Neural progenitor cell (in vitro differentiated cells): ENCODE results near the gene TRMT5. TPM values are rescaled to one million over a fixed set of nuclear protein-coding genes. Genes with fewer than 3 reads are reported as not detected.

Source experiments
- DNase-seq: peaks from one replicate; pipeline ENCODE4 v3.0.0-alpha.2; 2016; ENCODE audit warnings: low spot score
- H2AFZ ChIP-seq: fragments of 200-600 bp; sonication (generic); replicated peaks from 2 replicates; pipeline ENCODE4 v1.6.1; 2016; ENCODE audit warnings: antibody characterized with exemption
- H3F3A ChIP-seq: fragments of 200-600 bp; sonication (generic); 2 replicates; pipeline ENCODE4 v1.6.1; 2016; ENCODE audit warnings: antibody characterized with exemption, low read depth
- H3K27ac ChIP-seq: fragments of 200-600 bp; sonication (generic); 2 replicates; pipeline ENCODE4 v1.5.1; 2016; ENCODE audit warnings: mild to moderate bottlenecking
- H3K27me3 ChIP-seq: fragments of 200-600 bp; sonication (generic); 2 replicates; pipeline ENCODE4 v1.6.1; 2016; ENCODE audit warnings: mild to moderate bottlenecking, moderate library complexity
- H3K36me3 ChIP-seq: fragments of 200-600 bp; sonication (generic); 2 replicates; pipeline ENCODE4 v1.5.1; 2016
- H3K4me1 ChIP-seq: fragments of 200-600 bp; sonication (generic); 2 replicates; pipeline ENCODE4 v1.6.1; 2016; ENCODE audit warnings: mixed run types
- H3K4me2 ChIP-seq: fragments of 200-600 bp; sonication (generic); 2 replicates; pipeline ENCODE4 v1.6.1; 2016
- H3K4me3 ChIP-seq: fragments of 200-600 bp; sonication (generic); 2 replicates; pipeline ENCODE4 v1.5.1; 2016
- H3K79me2 ChIP-seq: fragments of 200-600 bp; sonication (generic); 2 replicates; pipeline ENCODE4 v1.6.1; 2016; ENCODE audit warnings: low read depth
- H3K9ac ChIP-seq: fragments of 200-600 bp; sonication (generic); 2 replicates; pipeline ENCODE4 v1.6.1; 2016
- H3K9me3 ChIP-seq: fragments of 200-600 bp; sonication (generic); 2 replicates; pipeline ENCODE4 v1.5.1; 2016; ENCODE audit warnings: low read depth
- H4K20me1 ChIP-seq: fragments of 200-600 bp; sonication (generic); 2 replicates; pipeline ENCODE4 v1.6.1; 2016; ENCODE audit warnings: low read depth
- H3K27ac Mint-ChIP-seq: 3 replicates; pipeline ENCODE4 v1.8.0; 2021; ENCODE audit warnings: mixed read lengths
- H3K27me3 Mint-ChIP-seq: 2 replicates; pipeline ENCODE4 v1.8.0; 2022; ENCODE audit warnings: low read depth, mild to moderate bottlenecking, inconsistent platforms, moderate library complexity, mixed read lengths; ENCODE audit not compliant: insufficient read depth
- H3K36me3 Mint-ChIP-seq: 3 replicates; pipeline ENCODE4 v1.8.0; 2021; ENCODE audit warnings: mixed read lengths
- H3K4me1 Mint-ChIP-seq: 3 replicates; pipeline ENCODE4 v1.8.0; 2021; ENCODE audit warnings: mixed read lengths
- H3K4me3 Mint-ChIP-seq: 3 replicates; pipeline ENCODE4 v1.8.0; 2021; ENCODE audit warnings: mild to moderate bottlenecking, moderate library complexity, mixed read lengths
- H3K9me3 Mint-ChIP-seq: 3 replicates; pipeline ENCODE4 v1.8.0; 2020; ENCODE audit warnings: mixed read lengths
- EZH2 ChIP-seq: fragments of 200-600 bp; sonication (generic); IDR thresholded peaks from 2 replicates; pipeline ENCODE4 v1.6.1; 2017; ENCODE audit warnings: antibody characterized with exemption, mild to moderate bottlenecking, moderate library complexity
- EZH2phosphoT487 ChIP-seq: fragments of 200-600 bp; sonication (generic); IDR thresholded peaks from 2 replicates; pipeline ENCODE4 v1.6.1; 2017; ENCODE audit warnings: antibody characterized with exemption
- small RNA-seq: library from RNA; depleted of rRNA; stranded (forward); fragments of <200 nt; gene quantifications from one replicate; pipeline ENCODE3, GENCODE V24; 2015
- total RNA-seq: library from RNA; depleted of rRNA; stranded (reverse); fragments of >200 nt; gene quantifications from 2 replicates; pipeline ENCODE4 v1.2.3, GENCODE V29; 2015; ENCODE audit warnings: low replicate concordance
- TF ChIP-seq, protein P1 (sequence below): fragments of 200-600 bp; sonication (generic); IDR thresholded peaks from 2 replicates; pipeline ENCODE4 v1.5.1; 2017; ENCODE audit warnings: antibody characterized with exemption, mild to moderate bottlenecking

TRMT5 gene
- total RNA-seq, 1 donor from 2014 or later = 25.7 TPM

DNA sequence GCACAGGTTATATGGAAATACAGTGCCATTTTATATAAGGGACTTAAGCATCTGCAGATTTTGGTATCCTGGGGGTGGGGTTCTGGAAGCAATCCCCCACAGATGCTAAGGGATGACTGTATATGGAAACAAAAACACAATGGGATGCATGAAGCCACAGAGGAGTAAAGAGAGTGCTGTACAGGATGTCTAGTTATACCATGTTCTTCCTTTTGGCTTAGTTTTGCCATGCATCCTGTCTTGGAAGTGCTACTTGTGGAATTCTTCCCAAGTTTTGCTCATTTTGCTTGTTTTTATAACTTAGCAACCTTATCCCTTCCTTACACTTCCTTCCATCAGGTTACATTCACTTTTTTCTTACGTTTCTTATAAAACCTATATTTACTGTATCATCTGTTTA, 55.6 kb downstream of the TRMT5 start:
- H3K4me3 ChIP-seq = no peak overlapping the region
- H3K9me3 ChIP-seq = no peaks in the 10 kb centered on the region
- no peak overlapping the region for H3K9ac ChIP-seq
- no peak for DNase-seq
- H2AFZ ChIP-seq = no peak overlapping the region
- H3K27me3 ChIP-seq = no peaks in the 10 kb centered on the region
- TF ChIP-seq EZH2phosphoT487 (no peak), EZH2 (no peak)
- TF ChIP-seq, protein P1, sequence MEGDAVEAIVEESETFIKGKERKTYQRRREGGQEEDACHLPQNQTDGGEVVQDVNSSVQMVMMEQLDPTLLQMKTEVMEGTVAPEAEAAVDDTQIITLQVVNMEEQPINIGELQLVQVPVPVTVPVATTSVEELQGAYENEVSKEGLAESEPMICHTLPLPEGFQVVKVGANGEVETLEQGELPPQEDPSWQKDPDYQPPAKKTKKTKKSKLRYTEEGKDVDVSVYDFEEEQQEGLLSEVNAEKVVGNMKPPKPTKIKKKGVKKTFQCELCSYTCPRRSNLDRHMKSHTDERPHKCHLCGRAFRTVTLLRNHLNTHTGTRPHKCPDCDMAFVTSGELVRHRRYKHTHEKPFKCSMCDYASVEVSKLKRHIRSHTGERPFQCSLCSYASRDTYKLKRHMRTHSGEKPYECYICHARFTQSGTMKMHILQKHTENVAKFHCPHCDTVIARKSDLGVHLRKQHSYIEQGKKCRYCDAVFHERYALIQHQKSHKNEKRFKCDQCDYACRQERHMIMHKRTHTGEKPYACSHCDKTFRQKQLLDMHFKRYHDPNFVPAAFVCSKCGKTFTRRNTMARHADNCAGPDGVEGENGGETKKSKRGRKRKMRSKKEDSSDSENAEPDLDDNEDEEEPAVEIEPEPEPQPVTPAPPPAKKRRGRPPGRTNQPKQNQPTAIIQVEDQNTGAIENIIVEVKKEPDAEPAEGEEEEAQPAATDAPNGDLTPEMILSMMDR = no peak
- H4K20me1 ChIP-seq = no peaks in the 10 kb centered on the region
- H3K36me3 ChIP-seq = no peaks in the 10 kb centered on the region
- H3K4me2 ChIP-seq = no peak overlapping the region
- no peak overlapping the region for H3K27ac ChIP-seq
- H3K4me1 ChIP-seq = no peaks in the 10 kb centered on the region
- Mint-ChIP-seq H3K27me3 (no peaks in the 10 kb centered on the region), H3K9me3 (no peaks in the 10 kb centered on the region), H3K27ac (no peak overlapping the region), H3K4me1 (no peaks in the 10 kb centered on the region), H3K36me3 (no peaks in the 10 kb centered on the region), H3K4me3 (no peak overlapping the region)
- no peaks in the 10 kb centered on the region for H3F3A ChIP-seq
- no peaks in the 10 kb centered on the region for H3K79me2 ChIP-seq

- Mint-ChIP-seq H3K9me3 (no peaks in the 10 kb centered on the region), H3K36me3 (peaks cover 3% of the 10 kb centered on the region), H3K27me3 (peaks cover 2% of the 10 kb centered on the region), H3K4me3 (no peak overlapping the region), H3K4me1 (no peaks in the 10 kb centered on the region), H3K27ac (no peak overlapping the region)
- H3K4me3 ChIP-seq = no peak overlapping the region
- no peak for DNase-seq
- no peak overlapping the region for H2AFZ ChIP-seq
- TF ChIP-seq EZH2phosphoT487 (no peak), EZH2 (no peak)
- TF ChIP-seq, protein P1 = no peak
- no peaks in the 10 kb centered on the region for H4K20me1 ChIP-seq
- no peak overlapping the region for H3K9ac ChIP-seq
- H3K79me2 ChIP-seq = no peaks in the 10 kb centered on the region
- no peaks in the 10 kb centered on the region for H3F3A ChIP-seq
- H3K27me3 ChIP-seq = no peaks in the 10 kb centered on the region
- no peaks in the 10 kb centered on the region for H3K4me1 ChIP-seq
- H3K4me2 ChIP-seq = no peak overlapping the region
- no peak overlapping the region for H3K27ac ChIP-seq
- no peaks in the 10 kb centered on the region for H3K9me3 ChIP-seq
- H3K36me3 ChIP-seq = no peaks in the 10 kb centered on the region
Measured at GRCh38 chr14:60922050-60922449, 58.8 kb downstream of the TRMT5 start.

Small RNA genes within 50 kb of the gene (small RNA-seq; reads per million reads assigned to genes)
- not detected for gene RNU6-398P

Other genes with a start within 250 kb of the TRMT5 start
- gene MNAT1, start 246.3 kb downstream of the TRMT5 start, total RNA-seq = 64.0 and 114 TPM in 2 replicates
- gene SLC38A6, start 166 bp upstream of the TRMT5 start, total RNA-seq = 11.2 and 19.0 TPM in 2 replicates